SK-N-SH (cell line): Measurements from ENCODE around the gene TAOK2. TPM values are rescaled to one million over a fixed set of nuclear protein-coding genes. Genes with fewer than 3 reads are reported as not detected.

Source experiments
- CTCF ChIA-PET: fragments of 300-600, 350-600 bp; formaldehyde crosslinking; extraction: SDS; loops from one replicate; lab custom pipeline; 2021; lab: Yijun Ruan, JAX
- POLR2A ChIA-PET: fragments of 350-600 bp; sonication (Branson Sonifier 250); formaldehyde crosslinking; extraction: SDS; loops from one replicate; lab custom pipeline; 2020; ENCODE audit warnings: antibody characterized with exemption, inconsistent platforms; lab: Yijun Ruan, JAX
- DNase-seq: peaks from one replicate; pipeline ENCODE4 v3.0.0; 2012
- H2AFZ ChIP-seq: fragments of 200-600 bp; sonication (generic); 2 replicates; pipeline ENCODE4 v1.8.1; 2016; ENCODE audit warnings: antibody characterized with exemption, mild to moderate bottlenecking, low read depth
- H3F3A ChIP-seq: fragments of 200-600 bp; sonication (generic); replicated peaks from 2 replicates; pipeline ENCODE3; 2016; ENCODE audit warnings: antibody characterized with exemption, mild to moderate bottlenecking; ENCODE audit not compliant: insufficient read depth
- H3K27ac ChIP-seq, 2 experiments: fragments of 200-500 bp in 1 of 2; fragments of 200-600 bp in 1 of 2; sonication (Bioruptor generic) in 1 of 2; sonication (generic), shearing (Covaris generic) in 1 of 2; 2 replicates each; pipeline versions ENCODE4 v1.5.1 to v1.6.1; 2014 to 2016; ENCODE audit warnings: low read depth in 2 of 2, inconsistent platforms in 1 of 2, low read length in 1 of 2, mild to moderate bottlenecking in 1 of 2, mixed read lengths in 1 of 2
- H3K27me3 ChIP-seq: fragments of 200-600 bp; sonication (generic), shearing (Covaris generic); 2 replicates; pipeline ENCODE4 v1.6.1; 2016; ENCODE audit warnings: mixed run types; ENCODE audit not compliant: insufficient read depth
- H3K36me3 ChIP-seq, 2 experiments: fragments of 200-500 bp in 1 of 2; fragments of 200-600 bp in 1 of 2; sonication (Bioruptor generic) in 1 of 2; sonication (generic) in 1 of 2; replicated peaks in 1 of 2; 2 replicates each; pipeline versions ENCODE3 to v1.5.1; 2014 to 2016; ENCODE audit warnings: low read length in 1 of 2, mild to moderate bottlenecking in 1 of 2; ENCODE audit not compliant: insufficient read depth in 2 of 2, control insufficient read depth in 1 of 2
- H3K4me1 ChIP-seq, 2 experiments: fragments of 200-500 bp in 1 of 2; fragments of 200-600 bp in 1 of 2; sonication (Bioruptor generic) in 1 of 2; sonication (generic), shearing (Covaris generic) in 1 of 2; 2 replicates each; pipeline versions ENCODE4 v1.5.1 to v1.6.1; 2014 to 2016; ENCODE audit warnings: low read depth in 1 of 2, low read length in 1 of 2, mixed run types in 1 of 2; ENCODE audit not compliant: insufficient read depth in 2 of 2, control insufficient read depth in 1 of 2
- H3K4me2 ChIP-seq: fragments of 200-600 bp; sonication (generic), shearing (Covaris generic); 2 replicates; pipeline ENCODE4 v1.6.1; 2017; ENCODE audit warnings: mixed run types
- H3K4me3 ChIP-seq, 2 experiments: fragments of 200-500 bp in 1 of 2; fragments of 200-600 bp in 1 of 2; sonication (Bioruptor generic) in 1 of 2; sonication (generic), shearing (Covaris generic) in 1 of 2; 2 replicates each; pipeline versions ENCODE4 v1.5.1 to v1.8.1; 2014 to 2016; ENCODE audit warnings: low read depth in 2 of 2, inconsistent platforms in 1 of 2, low read length in 1 of 2, mild to moderate bottlenecking in 1 of 2, mixed read lengths in 1 of 2, moderate library complexity in 1 of 2
- H3K79me2 ChIP-seq: fragments of 200-600 bp; sonication (generic); 2 replicates; pipeline ENCODE4 v1.8.1; 2017; ENCODE audit warnings: mild to moderate bottlenecking; ENCODE audit not compliant: insufficient read depth
- H3K9ac ChIP-seq: fragments of 200-600 bp; sonication (generic); 2 replicates; pipeline ENCODE4 v1.6.1; 2017; ENCODE audit warnings: mixed run types
- H3K9me2 ChIP-seq: fragments of 200-600 bp; sonication (generic); 2 replicates; pipeline ENCODE4 v1.6.1; 2017; ENCODE audit warnings: mixed run types
- H3K9me3 ChIP-seq: fragments of 200-600 bp; sonication (generic); 2 replicates; pipeline ENCODE4 v1.6.1; 2017; ENCODE audit warnings: mixed run types, mild to moderate bottlenecking, moderate library complexity
- H4K20me1 ChIP-seq: fragments of 200-600 bp; sonication (generic); 2 replicates; pipeline ENCODE4 v1.6.1; 2017; ENCODE audit warnings: mild to moderate bottlenecking, mixed run types; ENCODE audit not compliant: insufficient read depth
- CHD2 ChIP-seq: fragments of 150-350 bp; IDR thresholded peaks from 2 replicates; pipeline ENCODE4 v1.6.1; 2018; ENCODE audit warnings: low read length; ENCODE audit not compliant: partially characterized antibody
- ELF1 ChIP-seq: IDR thresholded peaks from 2 replicates; pipeline ENCODE4 v1.4.0; 2012
- FOSL2 ChIP-seq: IDR thresholded peaks from 2 replicates; pipeline ENCODE4 v1.4.0; 2012; ENCODE audit warnings: low read depth, mild to moderate bottlenecking, moderate library complexity, borderline replicate concordance
- FOXJ3 ChIP-seq: sonication (generic); formaldehyde crosslinking; IDR thresholded peaks from 2 replicates; pipeline ENCODE4 v1.5.1; 2020; ENCODE audit warnings: mild to moderate bottlenecking, missing genetic modification reagents
- JUND ChIP-seq: IDR thresholded peaks from 2 replicates; pipeline ENCODE4 v1.4.0; 2012
- MAX ChIP-seq: IDR thresholded peaks from 2 replicates; pipeline ENCODE4 v1.4.0; 2012; ENCODE audit warnings: low read depth
- MXI1 ChIP-seq: IDR thresholded peaks from 2 replicates; pipeline ENCODE4 v1.6.1; 2012; ENCODE audit warnings: mild to moderate bottlenecking, low read depth, low read length, improper control_type of control experiment
- NFIC ChIP-seq: IDR thresholded peaks from 2 replicates; pipeline ENCODE4 v1.4.0; 2012; ENCODE audit warnings: borderline replicate concordance
- NRF1 ChIP-seq: IDR thresholded peaks from 2 replicates; pipeline ENCODE4 v1.6.1; 2012; ENCODE audit warnings: low read depth, mild to moderate bottlenecking, low read length
- PBX3 ChIP-seq: IDR thresholded peaks from 2 replicates; pipeline ENCODE4; 2012
- POLR2AphosphoS5 ChIP-seq: IDR thresholded peaks from 2 replicates; pipeline ENCODE4 v1.6.1; 2012; ENCODE audit warnings: low read depth, low read length
- RAD21 ChIP-seq: IDR thresholded peaks from 2 replicates; pipeline ENCODE4 v1.6.1; 2012; ENCODE audit warnings: mild to moderate bottlenecking, low read length
- RCOR1 ChIP-seq: fragments of 150-350 bp; IDR thresholded peaks from 2 replicates; pipeline ENCODE4 v1.6.1; 2017; ENCODE audit warnings: antibody characterized with exemption, low read length
- RXRA ChIP-seq: IDR thresholded peaks from 2 replicates; pipeline ENCODE4 v1.4.0; 2012; ENCODE audit warnings: low read depth, mild to moderate bottlenecking, borderline replicate concordance
- TAF1 ChIP-seq: IDR thresholded peaks from 2 replicates; pipeline ENCODE4 v1.6.1; 2012; ENCODE audit warnings: low read depth, mild to moderate bottlenecking, low read length, moderate library complexity, borderline replicate concordance
- TCF12 ChIP-seq: IDR thresholded peaks from 2 replicates; pipeline ENCODE4 v1.4.0; 2012
- USF1 ChIP-seq: IDR thresholded peaks from 2 replicates; pipeline ENCODE4 v1.4.0; 2012; ENCODE audit warnings: low read depth, borderline replicate concordance
- YY1 ChIP-seq: IDR thresholded peaks from 2 replicates; pipeline ENCODE4 v1.4.0; 2012; ENCODE audit warnings: low read depth, mild to moderate bottlenecking
- WGBS: methylation state at CpG from one replicate; pipeline ENCODE4 v1.1.6; 2017; ENCODE audit warnings: low lambda C conversion rate; 5-methylcytosine and 5-hydroxymethylcytosine counted together
- polyA plus RNA-seq, 3 experiments: library from polyadenylated mRNA; depleted of rRNA; stranded (reverse); fragments of >200 nt; gene quantifications; 2 replicates each; pipeline ENCODE4 v1.2.3, GENCODE V29; 2012
- TF ChIP-seq, protein P1 (sequence below): fragments of 150-350 bp; IDR thresholded peaks from 2 replicates; pipeline ENCODE4 v1.6.1; 2017; ENCODE audit warnings: antibody characterized with exemption, low read length, low read depth, borderline replicate concordance
- TF ChIP-seq, protein P2 (sequence below): fragments of 200-600 bp; sonication (generic); IDR thresholded peaks from 2 replicates; pipeline ENCODE4 v1.6.1; 2017; ENCODE audit warnings: antibody characterized with exemption, mild to moderate bottlenecking, moderate library complexity

TAOK2 gene
- polyA plus RNA-seq, 1 of the 3 experiments (the other 2 are of a cell fraction) = 21.9 TPM

DNA sequence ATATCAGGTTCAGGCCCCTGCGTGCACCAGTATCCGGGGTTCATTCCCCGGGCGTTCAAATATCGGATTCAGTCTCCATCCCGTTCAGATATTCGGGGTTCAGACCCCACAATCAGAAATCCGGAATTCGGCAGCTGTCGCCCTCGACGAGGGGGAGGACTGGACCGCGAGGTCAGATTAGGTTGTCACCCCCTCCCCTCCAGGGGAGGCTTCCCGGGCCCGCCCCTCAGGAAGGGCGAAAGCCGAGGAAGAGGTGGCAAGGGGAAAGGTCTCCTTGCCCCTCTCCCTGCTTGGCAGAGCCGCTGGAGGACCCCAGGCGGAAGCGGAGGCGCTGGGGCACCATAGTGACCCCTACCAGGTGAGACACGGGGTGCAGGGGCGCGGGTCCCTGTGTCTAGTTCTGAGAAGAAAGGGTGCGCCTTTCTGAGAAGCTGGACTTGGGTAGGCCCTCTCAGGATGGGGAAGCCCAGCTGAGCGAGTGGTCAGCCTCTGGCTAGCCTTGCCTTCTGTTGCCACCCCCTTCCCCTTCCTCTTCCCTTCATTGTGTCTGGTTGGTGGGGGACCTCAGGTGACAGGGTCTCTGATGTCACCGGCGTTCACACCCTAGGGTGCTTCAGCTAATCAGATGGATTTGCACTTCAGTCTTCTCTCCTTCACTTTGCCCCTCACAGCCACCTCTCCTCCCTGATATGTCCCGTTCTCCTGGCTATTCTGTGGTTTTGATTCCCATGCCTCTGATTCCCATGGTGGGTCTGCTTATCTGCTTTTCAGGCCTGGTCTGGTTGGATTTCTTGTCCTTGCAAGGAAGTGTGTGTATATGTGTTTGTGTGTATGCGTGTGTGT, 844 bp downstream of the TAOK2 start:
- Histone ChIP-seq H3K4me1 (peaks cover 20 to 25% of the 10 kb centered on the region in 2 experiments; a peak in 3 of 4 replicates), H3K9ac (peak overlapping the region; percentile 82), H3K27ac (peak overlapping the region; percentile 69 to 88), H3F3A (peaks cover 11% of the 10 kb centered on the region), H3K27me3 (no peaks in the 10 kb centered on the region), H3K36me3 (peaks cover 9 to 30% of the 10 kb centered on the region in 2 experiments), H2AFZ (peak overlapping the region; percentile 68), H3K9me3 (no peaks in the 10 kb centered on the region), H3K9me2 (no peaks in the 10 kb centered on the region), H3K4me3 (peak overlapping the region; percentile 87 to 91), H3K4me2 (peak overlapping the region; percentile 99), H3K79me2 (peaks cover 46% of the 10 kb centered on the region), H4K20me1 (peaks cover 38% of the 10 kb centered on the region)
- 3% methylated on average over 19 of the region's 31 CpGs for whole genome bisulfite sequencing
- TF ChIP-seq FOSL2 = no peak
- TF ChIP-seq NRF1 = no peak
- TF ChIP-seq FOXJ3 (CRISPR knock-in tag) = no peak
- TF ChIP-seq RAD21 = no peak
- TF ChIP-seq CHD2 = no peak
- TF ChIP-seq, protein P1, sequence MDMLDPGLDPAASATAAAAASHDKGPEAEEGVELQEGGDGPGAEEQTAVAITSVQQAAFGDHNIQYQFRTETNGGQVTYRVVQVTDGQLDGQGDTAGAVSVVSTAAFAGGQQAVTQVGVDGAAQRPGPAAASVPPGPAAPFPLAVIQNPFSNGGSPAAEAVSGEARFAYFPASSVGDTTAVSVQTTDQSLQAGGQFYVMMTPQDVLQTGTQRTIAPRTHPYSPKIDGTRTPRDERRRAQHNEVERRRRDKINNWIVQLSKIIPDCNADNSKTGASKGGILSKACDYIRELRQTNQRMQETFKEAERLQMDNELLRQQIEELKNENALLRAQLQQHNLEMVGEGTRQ = no peak
- no peak for TF ChIP-seq POLR2AphosphoS5
- no peak for TF ChIP-seq ELF1
- TF ChIP-seq, protein P2, sequence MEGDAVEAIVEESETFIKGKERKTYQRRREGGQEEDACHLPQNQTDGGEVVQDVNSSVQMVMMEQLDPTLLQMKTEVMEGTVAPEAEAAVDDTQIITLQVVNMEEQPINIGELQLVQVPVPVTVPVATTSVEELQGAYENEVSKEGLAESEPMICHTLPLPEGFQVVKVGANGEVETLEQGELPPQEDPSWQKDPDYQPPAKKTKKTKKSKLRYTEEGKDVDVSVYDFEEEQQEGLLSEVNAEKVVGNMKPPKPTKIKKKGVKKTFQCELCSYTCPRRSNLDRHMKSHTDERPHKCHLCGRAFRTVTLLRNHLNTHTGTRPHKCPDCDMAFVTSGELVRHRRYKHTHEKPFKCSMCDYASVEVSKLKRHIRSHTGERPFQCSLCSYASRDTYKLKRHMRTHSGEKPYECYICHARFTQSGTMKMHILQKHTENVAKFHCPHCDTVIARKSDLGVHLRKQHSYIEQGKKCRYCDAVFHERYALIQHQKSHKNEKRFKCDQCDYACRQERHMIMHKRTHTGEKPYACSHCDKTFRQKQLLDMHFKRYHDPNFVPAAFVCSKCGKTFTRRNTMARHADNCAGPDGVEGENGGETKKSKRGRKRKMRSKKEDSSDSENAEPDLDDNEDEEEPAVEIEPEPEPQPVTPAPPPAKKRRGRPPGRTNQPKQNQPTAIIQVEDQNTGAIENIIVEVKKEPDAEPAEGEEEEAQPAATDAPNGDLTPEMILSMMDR = no peak
- TF ChIP-seq YY1 = no peak
- no peak for TF ChIP-seq RXRA
- TF ChIP-seq TCF12 = no peak
- no peak for TF ChIP-seq USF1
- no peak for TF ChIP-seq JUND
- TF ChIP-seq MAX = no peak
- TF ChIP-seq TAF1 = no peak
- no peak for TF ChIP-seq MXI1
- no peak for TF ChIP-seq PBX3
- no peak for TF ChIP-seq NFIC
- no peak for TF ChIP-seq RCOR1
- ChIA-PET CTCF (interaction anchor here (0.8 to 8.2 kb wide), 7 partner anchors 9 to 167 kb away, joined by 3 to 41 read pairs (median 3); partner anchors contain the start of genes PAGR1 and TMEM219), POLR2A (no interaction called here)
- DNase-seq = peak; percentile 56
